ENCODE results near the gene KAT7.
"Not testable (repeated sequence)": the region's sequence is repeated elsewhere in the genome, so short reads cannot be mapped to it uniquely, and the experiment has no call there.

KAT7 gene

DNA sequence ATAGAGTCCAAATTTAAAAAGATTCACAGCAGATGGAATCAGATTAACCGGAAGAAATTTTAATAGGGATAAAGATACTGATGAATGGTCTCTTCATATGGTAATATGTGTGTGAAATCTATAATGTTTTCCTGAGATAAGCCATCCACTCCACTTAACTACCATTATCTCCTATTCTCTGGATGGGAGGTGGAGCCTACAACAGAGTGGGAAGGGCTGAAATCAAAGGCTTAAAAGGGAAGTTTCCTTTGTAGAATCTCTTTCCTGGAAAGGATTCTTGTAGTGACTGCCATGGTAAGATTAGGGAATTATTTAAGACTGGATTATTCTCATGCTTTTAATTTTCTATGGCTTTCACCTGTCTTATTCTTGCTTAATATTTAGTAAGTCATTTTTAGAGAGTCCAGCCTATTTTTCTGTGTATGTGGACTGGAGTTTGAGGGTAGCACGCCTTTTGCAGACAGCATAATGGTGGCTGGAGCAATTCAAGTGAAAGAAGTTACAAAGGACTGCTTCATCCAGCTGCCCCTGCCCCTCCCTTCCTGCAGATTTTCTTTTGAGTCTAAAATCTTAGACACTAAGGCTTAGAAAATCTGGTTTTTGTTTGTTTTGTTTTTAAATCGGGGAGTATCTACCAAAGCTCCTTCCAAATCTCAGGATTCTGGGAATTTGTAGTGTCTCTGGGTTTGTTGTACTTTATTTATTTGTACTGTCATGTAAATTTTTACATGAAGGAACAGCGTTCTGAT lies 26.5 kb downstream of the KAT7 start:
- DNase-seq, result no peak

DNA sequence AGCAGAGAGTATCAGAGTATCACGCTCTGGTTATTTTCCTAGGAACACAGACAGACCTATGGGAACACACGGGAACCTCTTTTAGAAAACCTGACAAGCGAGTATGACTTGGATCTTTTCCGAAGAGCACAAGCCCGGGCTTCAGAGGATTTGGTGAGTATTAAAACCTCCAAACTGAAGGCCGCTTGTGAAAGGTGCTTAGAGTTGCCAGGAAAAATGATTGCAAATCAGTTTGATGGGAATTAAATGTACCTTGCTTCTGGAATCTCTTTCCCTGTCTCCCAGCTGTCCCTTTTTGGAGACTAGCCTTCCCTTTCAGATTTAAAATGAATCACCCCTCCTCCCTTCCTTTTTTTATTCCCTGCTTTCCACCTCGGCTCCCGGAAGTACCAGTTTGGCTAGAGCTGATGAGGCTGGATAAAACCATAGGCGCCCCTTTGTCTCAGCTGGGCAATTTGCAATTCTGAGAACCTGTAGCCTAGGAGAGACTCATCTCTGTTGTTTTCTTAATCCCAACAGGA lies 27.3 kb downstream of the KAT7 start:
- DNase-seq, result no peak

DNA sequence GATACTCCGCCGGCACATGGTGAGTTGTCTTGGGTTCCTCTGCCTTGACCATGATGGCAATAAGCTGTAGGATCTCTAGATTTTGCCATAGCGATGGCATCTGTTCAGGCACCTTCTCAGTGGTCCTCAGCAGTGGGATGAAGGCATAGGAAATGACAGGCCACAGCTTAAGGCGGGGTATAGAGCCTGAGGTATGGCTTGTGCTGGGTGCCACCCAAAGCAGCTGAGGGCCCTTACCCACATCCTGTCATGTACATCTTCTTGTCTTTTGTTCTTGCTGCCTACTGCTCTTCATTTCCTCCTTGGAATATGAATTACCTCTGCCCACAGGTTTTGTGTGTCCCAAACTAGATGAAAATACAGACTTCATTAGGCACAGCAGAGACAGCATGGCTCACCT lies 29.5 kb downstream of the KAT7 start:
- DNase-seq, result no peak

DNA sequence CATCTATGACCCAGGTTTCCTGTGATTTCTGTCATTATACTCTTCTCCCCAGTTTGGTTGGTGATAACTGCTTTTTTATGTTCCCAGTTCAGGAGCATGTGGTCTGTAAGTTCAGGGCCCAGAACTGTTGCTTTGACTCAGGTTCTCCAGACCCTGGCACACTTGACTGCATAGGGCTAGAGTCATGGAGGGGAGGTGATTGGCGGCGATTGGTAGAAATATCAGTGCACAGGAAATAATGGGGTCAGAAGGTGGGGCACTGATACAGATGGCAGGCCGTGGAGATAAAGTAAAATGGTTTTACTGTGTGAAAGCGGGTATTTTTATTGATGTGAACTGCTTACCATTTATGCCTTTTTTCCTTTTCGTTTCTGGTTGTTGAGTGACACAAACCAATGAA lies 30.7 kb downstream of the KAT7 start:
- DNase-seq, result no peak

DNA sequence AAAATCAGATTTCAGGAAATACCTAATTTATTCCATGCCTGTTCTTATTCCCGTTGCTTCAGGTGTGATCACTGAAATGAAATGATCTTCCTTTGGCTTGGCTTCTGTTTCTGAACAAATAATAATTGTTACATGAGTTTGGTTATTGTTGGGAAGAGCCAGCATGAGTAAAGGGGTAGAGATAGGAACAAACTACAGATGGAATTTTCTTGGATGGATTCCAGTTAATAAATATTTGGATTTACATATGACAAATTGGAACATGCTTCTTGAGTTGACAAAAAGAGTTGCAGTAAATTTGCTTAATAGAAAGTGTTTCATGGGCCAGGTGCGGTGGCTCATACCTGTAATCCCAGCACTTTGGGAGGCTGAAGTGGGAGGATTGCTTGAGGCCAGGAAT lies 31.2 kb downstream of the KAT7 start:
- DNase-seq, result no peak

DNA sequence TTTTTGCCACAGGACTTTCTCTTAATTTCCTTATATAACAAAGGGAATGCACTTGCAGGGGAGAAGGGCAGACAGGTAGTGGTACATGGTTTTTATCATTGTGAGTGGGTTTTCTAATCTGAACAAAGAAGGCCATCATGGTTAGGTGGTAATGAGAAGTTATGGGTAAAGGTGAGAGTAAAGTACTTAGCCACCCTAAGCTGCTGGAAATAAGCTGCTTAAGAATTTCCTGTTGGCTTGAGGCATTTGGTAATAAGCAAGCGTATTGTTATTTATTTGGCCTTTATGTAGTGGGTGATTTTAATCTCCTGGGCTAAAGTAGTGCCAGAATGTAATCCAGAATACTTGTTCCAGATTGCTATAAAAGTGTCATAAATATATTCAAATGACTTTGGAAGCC lies 32.3 kb downstream of the KAT7 start:
- no peak for DNase-seq

DNA sequence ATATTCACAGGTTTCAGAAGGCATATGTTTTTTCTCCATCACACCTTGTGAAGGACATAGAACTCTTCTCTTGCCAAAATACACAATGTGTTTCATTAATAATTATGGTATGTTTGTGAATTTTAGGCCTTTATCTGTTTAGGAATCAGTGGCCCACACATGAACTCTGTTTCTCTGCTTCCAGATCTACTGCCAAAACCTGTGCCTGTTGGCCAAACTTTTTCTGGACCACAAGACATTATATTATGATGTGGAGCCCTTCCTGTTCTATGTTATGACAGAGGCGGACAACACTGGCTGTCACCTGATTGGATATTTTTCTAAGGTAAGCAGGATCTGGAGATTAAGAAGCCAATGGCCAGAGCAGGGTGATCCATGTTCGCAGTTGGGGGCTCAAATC lies 33.0 kb downstream of the KAT7 start:
- no peak for DNase-seq

DNA sequence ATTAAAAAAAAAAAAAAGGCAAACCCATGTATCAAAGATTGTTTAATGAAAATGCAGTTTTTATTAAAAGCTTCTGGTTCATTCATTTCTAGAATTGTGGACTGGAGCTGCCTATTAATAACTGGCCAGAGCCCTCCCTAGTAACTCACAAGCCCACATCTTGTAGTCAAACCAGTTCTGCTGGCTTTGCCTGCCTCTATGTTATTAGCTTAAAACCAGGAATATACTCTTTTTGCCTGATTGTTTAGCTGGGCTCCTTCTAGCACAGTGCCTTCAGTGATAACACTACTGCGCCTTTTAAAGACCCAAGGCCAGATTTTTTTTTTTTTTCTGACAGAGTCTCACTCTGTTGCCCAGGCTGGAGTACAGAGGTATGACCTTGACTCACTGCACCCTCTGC lies 33.4 kb downstream of the KAT7 start:
- DNase-seq, result no peak

DNA sequence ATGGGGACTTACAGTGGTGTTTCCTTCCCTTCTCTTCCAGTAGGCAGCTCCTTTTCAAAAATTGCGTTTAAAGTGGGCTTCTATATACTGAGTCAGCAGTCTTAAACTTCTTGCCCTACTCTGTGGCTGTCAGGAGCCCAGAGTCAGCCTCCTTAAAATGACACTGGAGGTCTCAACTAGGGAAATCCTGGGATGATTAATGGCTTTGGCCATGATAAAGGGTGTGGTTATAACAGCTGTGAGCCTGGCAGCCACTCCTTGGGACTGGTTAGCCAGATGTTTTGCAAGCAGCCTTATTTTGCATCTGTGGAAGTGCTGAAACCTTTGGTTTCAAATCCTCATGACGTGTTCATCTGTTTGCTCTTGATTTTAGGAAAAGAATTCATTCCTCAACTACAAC lies 34.3 kb downstream of the KAT7 start:
- DNase-seq, result no peak

DNA sequence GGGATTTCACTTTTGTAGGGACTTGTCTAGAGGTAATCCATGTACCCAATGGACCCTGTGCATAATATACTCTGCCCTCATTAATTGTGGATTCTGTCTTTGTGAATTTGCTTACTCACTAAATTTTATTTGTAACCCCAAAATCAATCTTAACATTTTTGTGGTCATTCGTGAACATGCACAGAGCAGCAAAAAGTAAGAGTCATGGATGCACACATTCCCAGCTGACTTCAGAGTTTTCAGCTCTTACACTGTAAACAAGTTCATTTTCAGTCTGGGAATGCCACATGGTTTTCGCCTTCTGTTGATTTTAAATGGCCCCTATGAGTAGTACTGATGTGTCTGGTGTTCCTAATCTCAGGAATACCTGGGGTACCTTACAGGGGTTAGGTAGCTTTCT lies 35.1 kb downstream of the KAT7 start:
- DNase-seq, result no peak

DNA sequence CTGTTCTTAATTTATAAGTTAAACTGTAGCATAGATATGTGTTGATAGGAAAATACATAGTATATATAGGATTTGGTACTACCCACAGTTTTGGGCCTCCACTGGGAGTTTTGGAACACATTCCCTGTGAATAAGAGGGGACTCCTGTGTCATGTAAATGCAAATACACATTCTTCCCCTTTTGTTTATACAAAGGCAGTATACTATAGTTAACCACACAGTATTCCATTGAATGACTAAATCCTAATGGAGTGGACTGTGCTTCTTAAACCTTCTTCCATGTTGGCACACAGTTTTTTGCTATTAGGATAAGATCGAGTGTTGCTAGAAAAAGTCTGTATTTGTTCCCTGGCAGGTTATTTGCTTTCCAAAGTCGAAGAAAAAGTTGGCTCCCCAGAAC lies 37.2 kb downstream of the KAT7 start:
- DNase-seq, result no peak

DNA sequence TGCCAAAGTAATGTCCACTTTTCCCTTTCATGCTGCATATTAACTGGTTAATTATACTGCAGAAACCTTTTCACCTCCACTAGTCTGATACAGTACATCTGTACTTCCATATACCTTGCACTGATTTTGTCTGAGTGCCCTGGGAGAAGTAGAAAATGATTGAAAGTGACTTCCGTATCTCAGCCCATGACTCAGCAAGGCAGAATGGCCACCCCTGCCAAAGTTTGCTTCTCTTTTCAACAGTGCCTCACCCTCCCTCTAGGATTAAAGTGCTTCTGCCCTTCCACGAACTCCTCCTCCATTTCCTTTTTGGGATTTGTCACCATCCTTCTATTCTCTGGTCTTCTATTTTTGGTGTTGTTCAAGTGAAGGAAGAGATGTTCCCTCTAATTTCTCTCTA lies 39.8 kb downstream of the KAT7 start:
- not testable (repeated sequence) for DNase-seq

DNA sequence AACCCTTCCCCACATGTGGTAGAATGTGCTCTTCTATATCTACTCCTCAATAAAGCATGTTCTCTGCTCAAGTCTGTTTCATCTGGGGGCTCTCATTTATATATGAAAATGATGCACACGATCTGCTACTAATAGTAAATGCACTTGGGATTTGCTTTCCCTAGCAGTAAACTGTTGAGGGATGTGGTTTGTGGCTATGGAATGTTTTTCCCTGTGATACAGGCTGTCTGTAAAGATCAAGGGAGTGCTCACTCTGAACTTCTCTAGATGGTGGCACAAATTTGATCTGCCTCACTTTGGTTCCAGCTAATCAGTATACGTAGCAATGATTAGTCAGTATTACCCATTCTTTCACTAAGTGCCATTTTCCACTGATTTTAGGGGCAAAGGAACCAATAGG lies 40.5 kb downstream of the KAT7 start:
- no peak for DNase-seq

DNA sequence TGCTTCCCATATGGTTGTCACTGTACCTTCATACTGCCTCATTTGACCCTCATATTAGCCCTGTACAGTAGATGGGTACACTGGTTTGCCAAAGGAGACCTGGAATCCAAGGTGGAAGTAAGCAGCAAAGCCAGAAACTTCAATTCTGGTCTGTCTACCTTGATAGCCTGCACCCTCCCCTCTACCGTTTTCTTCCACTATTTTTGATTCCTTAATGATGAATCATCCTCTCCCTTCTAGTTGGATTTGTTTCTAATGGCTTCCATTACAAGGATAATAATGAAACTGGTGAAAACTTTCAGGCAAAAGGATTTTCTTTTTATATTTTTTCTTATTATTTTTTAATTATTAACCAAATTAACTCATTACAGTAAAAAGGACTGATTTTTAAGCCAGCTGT lies 42.1 kb downstream of the KAT7 start:
- DNase-seq, result no peak

DNA sequence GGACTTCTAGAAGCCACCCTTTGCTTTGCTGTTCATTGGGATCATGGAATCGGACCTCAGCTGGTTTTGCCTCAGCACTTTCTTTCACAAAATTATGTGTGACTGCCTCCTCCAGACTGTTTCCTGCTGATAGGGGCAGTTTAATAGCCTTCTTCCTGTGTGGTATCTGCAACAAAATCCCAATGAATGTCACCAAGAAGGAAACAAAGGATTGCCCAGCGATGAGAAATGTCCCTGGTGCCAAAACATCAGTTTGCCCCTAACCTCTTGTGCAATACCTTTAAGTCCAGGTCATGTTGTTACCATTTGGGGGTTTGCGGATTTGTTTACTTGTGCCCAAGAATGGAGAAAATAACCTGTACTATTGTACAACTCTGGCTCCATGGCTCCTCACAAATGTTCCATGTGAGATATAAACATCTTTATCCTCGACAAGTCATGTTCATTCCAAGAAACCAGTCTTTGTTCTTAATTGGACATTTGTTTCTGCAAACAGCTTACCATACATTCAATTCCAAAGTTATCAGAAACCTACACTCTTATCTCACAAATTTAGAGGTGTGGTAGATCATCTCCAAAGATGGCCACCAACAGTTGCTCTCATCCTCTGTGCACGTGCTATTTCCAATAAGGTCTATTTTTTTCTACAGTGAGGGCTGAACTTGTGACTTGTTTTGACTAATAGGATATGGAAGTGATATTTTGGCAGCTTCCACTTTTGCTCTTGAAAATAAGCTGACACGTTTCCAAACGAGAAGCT lies 44.5 kb downstream of the KAT7 start:
- DNase-seq, result no peak

DNA sequence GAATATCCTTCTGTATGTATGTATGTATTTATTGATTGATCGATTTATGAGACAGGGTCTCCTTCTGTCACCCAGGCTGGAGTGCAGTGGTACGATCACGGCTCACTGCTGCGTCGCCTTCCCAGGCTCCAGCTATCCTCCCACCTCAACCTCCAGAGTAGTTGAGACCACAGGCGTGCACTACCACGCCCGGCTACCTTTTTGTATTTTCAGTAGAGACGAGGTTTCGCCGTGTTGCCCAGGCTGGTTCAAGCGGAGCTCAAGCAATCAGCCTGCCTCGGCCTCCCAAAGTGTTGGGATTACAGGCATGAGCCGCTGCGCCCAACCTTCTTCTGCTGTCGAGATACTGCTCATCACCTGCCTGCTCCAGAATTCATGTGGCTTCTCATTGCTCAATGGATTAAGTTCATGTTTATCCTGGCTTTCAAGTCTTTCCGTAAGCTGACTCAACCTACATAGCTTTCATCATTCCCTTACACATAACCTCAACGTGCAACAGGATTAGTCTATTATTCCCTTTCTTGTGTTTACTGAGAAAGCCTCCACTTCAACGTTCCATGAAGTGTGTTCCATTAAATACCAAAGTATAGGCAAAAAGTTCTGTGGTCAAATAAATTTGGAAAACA lies 45.8 kb downstream of the KAT7 start:
- no peak for DNase-seq

DNA sequence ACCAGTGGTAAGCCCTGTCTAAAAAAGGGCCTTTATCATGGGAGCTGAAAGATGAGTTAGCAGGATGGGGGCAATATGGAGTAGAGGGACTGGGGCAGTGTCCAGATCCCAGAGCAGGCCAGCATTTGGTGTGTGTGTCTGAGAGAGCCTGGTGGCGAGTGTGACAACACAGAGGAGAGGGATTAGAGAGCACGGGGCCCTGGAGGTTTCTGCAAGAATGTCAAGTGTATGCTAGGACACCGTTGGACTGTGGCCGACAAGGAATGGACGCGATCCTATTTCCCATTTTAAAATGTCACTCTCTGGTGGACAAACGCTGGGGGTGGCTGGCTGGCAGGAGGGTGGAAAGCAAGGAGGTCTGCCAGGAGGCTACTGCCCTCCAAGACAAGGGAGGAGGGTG lies 47.0 kb downstream of the KAT7 start:
- DNase-seq, result no peak

DNA sequence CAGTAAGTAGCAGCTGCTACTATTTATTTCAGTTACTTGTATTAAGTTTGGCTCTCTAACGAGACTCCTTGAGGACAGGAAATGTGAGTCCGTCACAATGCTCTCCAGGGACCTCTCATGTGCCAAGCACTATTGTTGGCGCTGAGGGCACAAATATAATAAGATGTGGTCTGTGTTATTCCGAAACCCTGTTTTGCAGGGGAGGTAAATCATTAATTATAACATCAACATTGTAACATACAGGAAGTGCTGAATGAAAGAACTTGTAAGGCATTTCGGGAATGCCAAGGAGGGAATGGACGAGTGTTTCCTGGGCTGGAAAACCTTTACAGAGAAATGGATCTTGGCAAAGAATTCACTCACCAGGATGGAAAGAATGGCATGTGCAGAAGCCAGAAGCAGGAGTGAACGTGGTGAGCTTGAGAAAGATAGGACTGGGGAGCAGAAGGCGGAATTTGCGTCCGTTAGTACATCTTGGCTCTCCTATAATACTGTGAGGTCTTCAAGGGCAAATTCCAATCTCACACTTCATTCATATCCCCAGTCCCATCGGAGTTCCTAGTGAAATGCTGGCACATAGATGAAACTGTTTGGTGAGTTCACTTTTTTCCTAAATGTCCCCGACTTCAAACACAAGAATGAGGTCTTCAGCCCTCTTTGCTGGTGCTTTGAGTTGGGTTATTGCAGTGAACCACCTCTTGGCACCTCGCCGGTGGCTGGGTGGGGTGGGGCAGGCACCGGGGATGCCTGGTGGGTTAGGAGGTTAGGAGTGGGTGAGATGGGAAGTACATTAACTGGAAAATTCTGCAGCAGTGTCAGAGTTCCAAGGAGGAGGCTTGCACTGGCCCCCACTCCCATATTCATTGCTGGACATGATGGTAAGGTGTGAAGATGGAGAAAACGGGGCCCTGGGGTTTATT lies 47.9 kb downstream of the KAT7 start:
- no peak for DNase-seq

DNA sequence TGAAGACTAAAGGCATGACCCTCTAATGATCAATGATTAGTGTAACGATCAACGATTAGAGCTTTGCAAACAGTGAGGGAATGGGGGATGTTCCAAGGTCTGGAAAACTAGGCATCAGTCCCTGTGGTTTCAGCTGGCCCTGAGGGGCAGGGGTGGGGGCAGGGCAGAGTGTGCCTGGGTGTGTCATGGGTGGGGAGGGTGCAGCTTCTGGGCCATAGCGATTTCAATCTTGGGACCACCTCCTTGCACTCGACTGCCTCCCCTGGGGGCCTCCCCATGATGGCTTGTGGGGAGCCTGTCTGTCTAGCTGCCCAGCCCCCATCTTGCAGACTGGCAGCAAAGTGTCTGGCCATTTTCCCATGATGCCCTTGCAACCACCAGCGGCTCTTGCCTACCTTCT lies 51.0 kb downstream of the KAT7 start:
- DNase-seq, result no peak

DNA sequence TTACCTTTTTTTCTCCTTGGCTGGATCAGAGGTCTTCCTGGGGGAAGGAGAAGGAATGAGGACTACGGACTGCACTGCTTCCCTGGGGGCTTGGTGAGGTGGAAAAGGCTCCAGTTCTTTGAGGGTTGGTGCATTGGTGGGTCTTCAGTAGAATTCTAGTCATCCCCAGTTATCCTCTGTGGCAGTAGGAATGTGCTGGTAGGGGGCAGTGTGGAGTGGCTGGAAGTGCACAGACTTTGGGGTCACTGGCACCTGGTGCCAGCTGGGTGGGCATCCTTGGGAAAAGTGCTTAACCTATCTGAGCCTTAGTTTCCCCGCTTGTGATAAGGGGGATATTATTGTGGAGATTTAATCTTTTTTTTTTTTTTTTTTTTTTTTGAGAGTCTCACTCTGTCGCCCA lies 53.1 kb downstream of the KAT7 start:
- DNase-seq, result no peak

DNA sequence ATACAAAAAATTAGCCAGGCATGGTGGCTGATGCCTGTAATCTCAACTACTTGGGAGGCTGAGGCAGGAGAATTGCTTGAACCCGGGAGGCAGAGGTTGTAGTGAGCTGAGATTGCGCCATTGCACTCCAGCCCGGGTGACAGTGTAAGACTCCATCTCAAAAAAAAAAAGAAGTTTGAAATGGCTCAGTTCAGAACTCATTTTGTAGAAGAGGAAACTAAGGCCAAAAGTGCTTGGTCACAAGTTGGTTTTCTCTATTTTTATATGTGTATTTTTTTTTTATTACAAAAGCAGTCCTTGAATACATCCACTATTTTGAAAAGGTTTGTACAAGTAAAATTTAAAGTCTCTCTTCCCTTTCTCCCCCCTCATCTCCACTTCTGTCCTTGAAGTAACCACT lies 53.9 kb downstream of the KAT7 start:
- no peak for DNase-seq

DNA sequence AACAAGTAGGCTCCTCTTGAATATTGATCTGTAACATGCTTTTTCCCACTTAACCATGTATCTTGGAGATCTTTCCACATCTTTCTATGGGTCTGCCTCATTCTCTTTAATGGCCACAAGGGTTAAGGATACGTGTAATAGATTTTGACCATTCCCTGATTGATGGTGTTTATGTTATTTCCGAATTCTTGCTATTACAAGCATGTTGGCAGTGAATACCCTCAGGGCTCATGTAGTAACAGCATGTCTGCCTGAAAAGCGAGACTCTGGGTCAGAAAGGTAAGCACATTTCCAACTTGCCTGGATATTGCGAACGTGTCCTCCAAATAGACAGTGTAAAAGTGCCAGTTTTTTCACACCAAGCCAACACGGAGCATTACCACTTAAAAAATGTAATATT lies 54.4 kb downstream of the KAT7 start:
- no peak for DNase-seq

DNA sequence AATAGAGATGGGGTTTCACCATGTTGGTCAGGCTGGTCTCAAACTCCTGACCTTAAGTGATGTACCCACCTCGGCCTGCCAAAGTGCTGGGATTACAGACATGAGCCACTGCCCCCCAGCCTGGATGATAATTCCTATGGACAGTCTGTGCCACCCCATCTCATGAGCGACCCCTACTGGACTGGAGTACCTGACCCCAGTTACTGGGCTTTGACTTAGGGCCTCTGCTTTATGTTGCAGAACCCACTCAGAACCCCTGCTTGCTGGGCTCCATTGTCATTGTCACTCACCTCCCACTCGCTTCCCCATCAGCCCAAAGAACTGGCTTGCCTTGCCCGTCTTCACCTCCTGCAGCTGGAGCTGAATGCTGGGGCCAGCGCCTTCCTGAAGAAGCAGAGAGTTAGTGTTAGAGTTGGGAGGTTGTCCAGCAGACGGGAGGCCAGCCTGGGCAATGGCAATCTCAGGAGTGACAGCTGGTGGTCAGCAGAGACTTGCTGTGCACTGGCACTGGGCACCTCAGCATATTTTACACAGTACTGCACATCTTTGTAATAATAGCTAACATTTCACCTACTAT lies 55.4 kb downstream of the KAT7 start:
- DNase-seq, result no peak
